HepG2 (cell line): Measurements from ENCODE around the gene SIRPA. TPM values are rescaled to one million over a fixed set of nuclear protein-coding genes. Genes with fewer than 3 reads are reported as not detected.

Experiments used
- ARNT2 ChIP-seq: sonication (generic); formaldehyde crosslinking; IDR thresholded peaks from 2 replicates; pipeline ENCODE4 v1.8.0; 2022; ENCODE audit warnings: mild to moderate bottlenecking, low read depth, missing genetic modification reagents, moderate library complexity
- CEBPG ChIP-seq: IDR thresholded peaks from 2 replicates; pipeline ENCODE4 v1.6.1; 2016
- ESRRA ChIP-seq: sonication (generic); formaldehyde crosslinking; IDR thresholded peaks from 2 replicates; pipeline ENCODE4 v1.5.1; 2020; ENCODE audit warnings: mild to moderate bottlenecking, low read depth, missing genetic modification reagents
- ETV5 ChIP-seq: IDR thresholded peaks from 2 replicates; pipeline ENCODE4 v1.6.1; 2018; ENCODE audit warnings: missing biosample characterization, missing genetic modification reagents, inconsistent platforms, borderline replicate concordance
- GPBP1L1 ChIP-seq: sonication (generic); formaldehyde crosslinking; IDR thresholded peaks from 2 replicates; pipeline ENCODE4 v1.5.0; 2020; ENCODE audit warnings: mild to moderate bottlenecking, missing genetic modification reagents
- KLF11 ChIP-seq: IDR thresholded peaks from 2 replicates; pipeline ENCODE4 v1.6.1; 2016; ENCODE audit warnings: missing compliant biosample characterization
- PBX3 ChIP-seq: sonication (generic); formaldehyde crosslinking; IDR thresholded peaks from 2 replicates; pipeline ENCODE4 v1.8.1; 2023; ENCODE audit warnings: missing genetic modification reagents, inconsistent platforms, borderline replicate concordance
- REL ChIP-seq: sonication (generic); formaldehyde crosslinking; conservative IDR thresholded peaks from 2 replicates; pipeline ENCODE4 v1.8.0; 2022; ENCODE audit warnings: mild to moderate bottlenecking, missing genetic modification reagents, moderate library complexity
- RELA ChIP-seq: sonication (generic); formaldehyde crosslinking; IDR thresholded peaks from 2 replicates; pipeline ENCODE4 v1.4.0; 2020; ENCODE audit warnings: missing genetic modification reagents
- RFX1 ChIP-seq: fragments of 450-650 bp; IDR thresholded peaks from 2 replicates; pipeline ENCODE4 v1.6.1; 2017
- ZFP36L2 ChIP-seq: sonication (generic); formaldehyde crosslinking; IDR thresholded peaks from 2 replicates; pipeline ENCODE4 v1.4.0; 2020; ENCODE audit warnings: missing genetic modification reagents
- ZFP37 ChIP-seq: sonication (generic); formaldehyde crosslinking; IDR thresholded peaks from 2 replicates; pipeline ENCODE4 v1.4.0; 2020; ENCODE audit warnings: missing genetic modification reagents, borderline replicate concordance
- ZHX1 ChIP-seq: sonication (generic); formaldehyde crosslinking; IDR thresholded peaks from 2 replicates; pipeline ENCODE4 v1.8.1; 2022; ENCODE audit warnings: low read depth, mild to moderate bottlenecking, missing genetic modification reagents
- ZNF235 ChIP-seq: sonication (generic); formaldehyde crosslinking; IDR thresholded peaks from 2 replicates; pipeline ENCODE4 v1.8.1; 2023; ENCODE audit warnings: mild to moderate bottlenecking, missing genetic modification reagents, borderline replicate concordance
- ZNF275 ChIP-seq: sonication (generic); formaldehyde crosslinking; IDR thresholded peaks from 2 replicates; pipeline ENCODE4 v1.8.0; 2022; ENCODE audit warnings: missing genetic modification reagents, mild to moderate bottlenecking, inconsistent platforms, borderline replicate concordance
- ZNF3 ChIP-seq: IDR thresholded peaks from 2 replicates; pipeline ENCODE4 v1.7.0; 2017; ENCODE audit warnings: inconsistent platforms
- ZNF567 ChIP-seq: sonication (generic); formaldehyde crosslinking; IDR thresholded peaks from 2 replicates; pipeline ENCODE4 v1.8.1; 2023; ENCODE audit warnings: mild to moderate bottlenecking, missing genetic modification reagents, borderline replicate concordance
- ZNF598 ChIP-seq: sonication (generic); formaldehyde crosslinking; IDR thresholded peaks from 2 replicates; pipeline ENCODE4 v1.5.1; 2020; ENCODE audit warnings: mild to moderate bottlenecking, missing genetic modification reagents, borderline replicate concordance
- polyA plus RNA-seq, 8 experiments: library from polyadenylated mRNA; depleted of rRNA in 3 of 8; stranded (reverse) in 7 of 8; unstranded in 1 of 8; fragments of >200 nt; fragmentation: Illumina TruSeq in 4 of 8; extraction: Trizol in 4 of 8; gene quantifications; 2 replicates each; pipeline versions ENCODE4 v1.2.1 to v1.2.3, GENCODE V29; 2011 to 2016; ENCODE audit warnings: low read depth in 4 of 8, missing spikeins in 1 of 8, mixed read lengths in 1 of 8; ENCODE audit not compliant: insufficient read depth in 1 of 8
- total RNA-seq, 5 experiments: library from RNA; depleted of rRNA; stranded (reverse); fragments of >200 nt; fragmentation: Illumina TruSeq; extraction: Trizol; gene quantifications; 2 replicates each; pipeline ENCODE4 v1.2.3, GENCODE V29; 2016; ENCODE audit warnings: low read depth in 1 of 5
- TF ChIP-seq, protein P1 (sequence below): sonication (generic); formaldehyde crosslinking; IDR thresholded peaks from 2 replicates; pipeline ENCODE4 v1.4.0; 2020; ENCODE audit warnings: mild to moderate bottlenecking, missing genetic modification reagents
- TF ChIP-seq, protein P2 (sequence below): sonication (generic); formaldehyde crosslinking; IDR thresholded peaks from 2 replicates; pipeline ENCODE4 v1.9.0; 2022; ENCODE audit warnings: low read depth, missing genetic modification reagents

The SIRPA gene
- total and polyA plus RNA-seq, 2 of the 13 experiments (the other 11 are each of a cell fraction or from before 2014, with no cell fraction given) = 7.2 to 17.6 TPM

DNA sequence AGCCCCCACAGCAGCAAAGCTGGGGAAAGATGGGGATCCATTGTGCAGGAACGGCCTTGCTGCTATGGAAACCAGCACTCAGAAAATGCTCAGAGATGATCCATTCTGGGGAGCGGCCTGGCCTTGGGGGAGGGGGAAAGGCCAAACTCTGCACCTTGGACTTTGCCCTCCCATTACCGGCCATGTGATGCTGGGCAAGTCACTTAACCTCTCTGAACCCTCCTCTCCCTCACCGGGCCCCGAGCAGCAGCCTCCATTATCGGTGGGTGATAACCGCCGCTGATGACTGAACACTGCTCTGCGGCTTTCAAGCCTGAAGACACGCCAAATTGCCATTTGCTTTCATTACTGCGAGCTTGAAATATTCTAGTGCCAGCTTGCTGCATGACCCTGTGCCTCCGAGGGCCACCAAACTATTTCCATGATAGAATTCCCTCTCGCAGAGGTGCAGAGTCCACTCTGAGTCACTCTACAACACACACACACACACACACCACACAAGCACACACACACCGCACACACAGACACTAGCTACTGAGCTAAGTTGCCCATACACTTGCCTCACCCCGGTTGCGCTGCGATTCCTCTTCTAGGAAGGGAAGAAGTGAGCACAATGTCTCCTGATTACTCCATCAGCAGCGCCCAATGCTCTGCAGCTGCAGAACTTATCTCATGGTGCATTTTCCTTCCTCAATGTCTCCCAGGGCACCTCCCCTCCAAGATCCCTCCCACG, 20.6 kb upstream of the SIRPA start (continued):
- no peak for TF ChIP-seq ZNF235 (CRISPR knock-in tag)
- TF ChIP-seq, protein P1, sequence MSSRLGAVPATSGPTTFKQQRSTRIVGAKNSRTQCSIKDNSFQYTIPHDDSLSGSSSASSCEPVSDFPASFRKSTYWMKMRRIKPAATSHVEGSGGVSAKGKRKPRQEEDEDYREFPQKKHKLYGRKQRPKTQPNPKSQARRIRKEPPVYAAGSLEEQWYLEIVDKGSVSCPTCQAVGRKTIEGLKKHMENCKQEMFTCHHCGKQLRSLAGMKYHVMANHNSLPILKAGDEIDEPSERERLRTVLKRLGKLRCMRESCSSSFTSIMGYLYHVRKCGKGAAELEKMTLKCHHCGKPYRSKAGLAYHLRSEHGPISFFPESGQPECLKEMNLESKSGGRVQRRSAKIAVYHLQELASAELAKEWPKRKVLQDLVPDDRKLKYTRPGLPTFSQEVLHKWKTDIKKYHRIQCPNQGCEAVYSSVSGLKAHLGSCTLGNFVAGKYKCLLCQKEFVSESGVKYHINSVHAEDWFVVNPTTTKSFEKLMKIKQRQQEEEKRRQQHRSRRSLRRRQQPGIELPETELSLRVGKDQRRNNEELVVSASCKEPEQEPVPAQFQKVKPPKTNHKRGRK (CRISPR knock-in tag) = no peak
- TF ChIP-seq ZFP36L2 (CRISPR knock-in tag) = no peak
- no peak for TF ChIP-seq ZNF275 (CRISPR knock-in tag)
- TF ChIP-seq ETV5 (CRISPR knock-in tag) = no peak
- no peak for TF ChIP-seq RELA (CRISPR knock-in tag)
- TF ChIP-seq CEBPG = no peak
- TF ChIP-seq REL = no peak
- TF ChIP-seq, protein P2, sequence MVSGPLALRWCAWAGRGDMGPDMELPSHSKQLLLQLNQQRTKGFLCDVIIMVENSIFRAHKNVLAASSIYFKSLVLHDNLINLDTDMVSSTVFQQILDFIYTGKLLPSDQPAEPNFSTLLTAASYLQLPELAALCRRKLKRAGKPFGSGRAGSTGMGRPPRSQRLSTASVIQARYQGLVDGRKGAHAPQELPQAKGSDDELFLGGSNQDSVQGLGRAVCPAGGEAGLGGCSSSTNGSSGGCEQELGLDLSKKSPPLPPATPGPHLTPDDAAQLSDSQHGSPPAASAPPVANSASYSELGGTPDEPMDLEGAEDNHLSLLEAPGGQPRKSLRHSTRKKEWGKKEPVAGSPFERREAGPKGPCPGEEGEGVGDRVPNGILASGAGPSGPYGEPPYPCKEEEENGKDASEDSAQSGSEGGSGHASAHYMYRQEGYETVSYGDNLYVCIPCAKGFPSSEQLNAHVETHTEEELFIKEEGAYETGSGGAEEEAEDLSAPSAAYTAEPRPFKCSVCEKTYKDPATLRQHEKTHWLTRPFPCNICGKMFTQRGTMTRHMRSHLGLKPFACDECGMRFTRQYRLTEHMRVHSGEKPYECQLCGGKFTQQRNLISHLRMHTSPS (CRISPR knock-in tag) = no peak
- TF ChIP-seq ARNT2 (CRISPR knock-in tag) = no peak
- no peak; the same call in none of the 2 replicates for TF ChIP-seq ZNF3
- no peak for TF ChIP-seq ESRRA (CRISPR knock-in tag)
- no peak for TF ChIP-seq KLF11
- TF ChIP-seq RFX1 = no peak; the same call in 1 of the 2 replicates
- TF ChIP-seq ZHX1 = no peak
- no peak for TF ChIP-seq ZNF598 (CRISPR knock-in tag)
- TF ChIP-seq ZNF567 (CRISPR knock-in tag) = no peak
- TF ChIP-seq GPBP1L1 (CRISPR knock-in tag) = no peak
- TF ChIP-seq PBX3 (CRISPR knock-in tag) = no peak
- no peak for TF ChIP-seq ZFP37 (CRISPR knock-in tag)
